ENCODE measurements around the gene PDLIM4.

Gene PDLIM4

DNA sequence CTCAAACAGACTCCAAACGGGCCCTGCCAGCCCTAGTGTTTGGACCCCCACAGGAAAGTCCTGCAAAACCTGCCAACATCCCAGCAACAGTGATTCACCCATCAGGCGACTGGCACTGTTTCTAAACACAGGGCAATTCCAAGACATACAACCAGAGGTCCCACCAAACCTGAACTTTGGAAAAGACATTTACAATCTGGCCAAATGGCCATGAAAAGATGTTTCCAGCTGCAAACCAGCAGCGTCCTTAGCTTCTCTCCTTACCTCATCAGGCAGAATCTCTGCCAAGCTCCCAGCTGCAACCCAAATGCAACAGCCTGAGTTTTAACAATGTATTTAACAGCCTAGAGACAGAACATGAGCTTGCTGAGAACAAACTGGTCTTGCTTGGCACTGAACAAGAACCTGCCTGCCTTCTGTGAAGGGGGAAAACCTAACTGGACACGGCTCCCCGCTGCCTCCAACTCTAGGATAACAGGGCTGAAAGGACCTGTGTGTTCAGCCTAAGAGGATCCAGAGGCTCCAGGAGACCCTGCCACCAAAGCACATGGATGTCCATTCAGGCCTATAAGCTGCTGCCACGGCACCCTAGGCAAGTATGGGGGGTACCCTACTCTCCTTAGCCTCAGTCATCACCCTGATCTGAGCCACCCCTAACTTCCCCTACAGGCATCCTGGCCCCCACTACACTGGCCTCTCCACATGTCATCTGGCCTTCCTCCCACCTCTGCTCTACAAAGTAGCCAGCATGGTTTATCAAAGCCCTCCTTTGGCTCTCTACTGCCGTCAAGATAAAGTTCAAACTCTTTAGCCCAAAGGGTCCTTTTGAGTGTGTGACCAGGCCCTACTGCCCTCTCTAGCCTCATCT, 35.5 kb upstream of the PDLIM4 start:
- no peak overlapping the region for H2AFZ ChIP-seq
- no peak overlapping the region for H3K4me2 ChIP-seq (ENCODE audit: low read length)
- no peak overlapping the region for H3K9ac ChIP-seq
- no peak overlapping the region for H3K4me3 ChIP-seq (ENCODE audit: low read depth, low read length)
- no peaks in the 10 kb centered on the region for H3K27me3 ChIP-seq (ENCODE audit: control insufficient read depth, insufficient read depth, low read length)
- peaks cover 5% of the 10 kb centered on the region for H3K79me2 ChIP-seq
- no peaks in the 10 kb centered on the region for H3K36me3 ChIP-seq (ENCODE audit: control insufficient read depth, insufficient read depth, low read length)
- TF ChIP-seq, protein P1, sequence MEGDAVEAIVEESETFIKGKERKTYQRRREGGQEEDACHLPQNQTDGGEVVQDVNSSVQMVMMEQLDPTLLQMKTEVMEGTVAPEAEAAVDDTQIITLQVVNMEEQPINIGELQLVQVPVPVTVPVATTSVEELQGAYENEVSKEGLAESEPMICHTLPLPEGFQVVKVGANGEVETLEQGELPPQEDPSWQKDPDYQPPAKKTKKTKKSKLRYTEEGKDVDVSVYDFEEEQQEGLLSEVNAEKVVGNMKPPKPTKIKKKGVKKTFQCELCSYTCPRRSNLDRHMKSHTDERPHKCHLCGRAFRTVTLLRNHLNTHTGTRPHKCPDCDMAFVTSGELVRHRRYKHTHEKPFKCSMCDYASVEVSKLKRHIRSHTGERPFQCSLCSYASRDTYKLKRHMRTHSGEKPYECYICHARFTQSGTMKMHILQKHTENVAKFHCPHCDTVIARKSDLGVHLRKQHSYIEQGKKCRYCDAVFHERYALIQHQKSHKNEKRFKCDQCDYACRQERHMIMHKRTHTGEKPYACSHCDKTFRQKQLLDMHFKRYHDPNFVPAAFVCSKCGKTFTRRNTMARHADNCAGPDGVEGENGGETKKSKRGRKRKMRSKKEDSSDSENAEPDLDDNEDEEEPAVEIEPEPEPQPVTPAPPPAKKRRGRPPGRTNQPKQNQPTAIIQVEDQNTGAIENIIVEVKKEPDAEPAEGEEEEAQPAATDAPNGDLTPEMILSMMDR (IDR thresholded peaks at IDR 0.05) = no peak
- no peak overlapping the region for H3K27ac ChIP-seq
- H3K9me3 ChIP-seq (ENCODE audit: control insufficient read depth, low read length) = no peaks in the 10 kb centered on the region
- H3K4me1 ChIP-seq = peaks cover 12% of the 10 kb centered on the region

DNA sequence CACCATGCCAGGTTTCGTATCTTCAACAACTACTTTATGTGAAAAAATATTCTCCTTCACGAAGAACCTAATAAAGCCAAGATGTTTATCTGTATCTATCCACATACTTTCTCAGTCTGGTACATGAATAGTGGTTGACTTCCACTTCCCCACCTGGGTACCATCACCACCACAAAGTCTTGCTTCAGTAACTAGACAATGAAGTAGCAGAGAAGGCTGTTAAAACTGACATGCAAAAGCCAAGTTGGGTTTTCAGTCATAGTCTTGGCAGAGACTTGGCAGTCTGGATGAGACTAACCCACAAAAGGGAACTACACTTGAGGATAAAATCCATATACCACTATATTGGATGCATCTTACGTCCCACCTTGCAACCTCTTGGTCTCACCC, 34.9 kb upstream of the PDLIM4 start:
- Histone ChIP-seq H3K4me2 (ENCODE audit: low read length) (no peak overlapping the region), H3K27ac (no peak overlapping the region), H3K9me3 (ENCODE audit: control insufficient read depth, low read length) (no peaks in the 10 kb centered on the region), H3K9ac (no peak overlapping the region), H3K4me3 (ENCODE audit: low read depth, low read length) (no peak overlapping the region), H3K79me2 (peaks cover 5% of the 10 kb centered on the region), H3K27me3 (ENCODE audit: control insufficient read depth, insufficient read depth, low read length) (no peaks in the 10 kb centered on the region), H2AFZ (no peak overlapping the region), H3K36me3 (ENCODE audit: control insufficient read depth, insufficient read depth, low read length) (no peaks in the 10 kb centered on the region), H3K4me1 (peaks cover 15% of the 10 kb centered on the region)
- TF ChIP-seq, protein P1 (IDR thresholded peaks at IDR 0.05) = no peak

DNA sequence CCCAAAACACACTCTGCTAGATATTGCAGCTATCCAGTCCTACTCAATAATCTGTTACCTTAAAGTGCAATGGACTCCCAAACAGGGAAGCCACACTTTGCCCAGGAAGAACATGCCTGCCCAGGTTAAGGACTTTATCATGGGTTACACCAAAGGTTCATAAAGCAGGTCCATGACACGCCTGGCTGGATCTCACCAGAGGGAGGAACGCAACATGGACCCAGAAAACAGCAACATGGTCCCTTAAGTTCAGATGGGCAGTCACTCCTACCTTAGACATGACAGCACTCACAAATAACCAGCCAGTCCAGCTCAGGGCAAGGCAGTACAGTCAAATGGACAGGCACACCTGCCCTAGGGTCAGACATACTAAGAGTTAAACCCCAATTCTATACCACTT, 33.6 kb upstream of the PDLIM4 start:
- H3K27me3 ChIP-seq (ENCODE audit: control insufficient read depth, insufficient read depth, low read length) = no peaks in the 10 kb centered on the region
- peaks cover 5% of the 10 kb centered on the region for H3K79me2 ChIP-seq
- H3K4me1 ChIP-seq = peaks cover 15% of the 10 kb centered on the region
- no peak overlapping the region for H3K27ac ChIP-seq
- H3K9me3 ChIP-seq (ENCODE audit: control insufficient read depth, low read length) = no peaks in the 10 kb centered on the region
- no peak overlapping the region for H3K4me2 ChIP-seq (ENCODE audit: low read length)
- no peak overlapping the region for H3K9ac ChIP-seq
- H3K4me3 ChIP-seq (ENCODE audit: low read depth, low read length) = no peak overlapping the region
- TF ChIP-seq, protein P1 (IDR thresholded peaks at IDR 0.05) = no peak
- no peaks in the 10 kb centered on the region for H3K36me3 ChIP-seq (ENCODE audit: control insufficient read depth, insufficient read depth, low read length)
- no peak overlapping the region for H2AFZ ChIP-seq

DNA sequence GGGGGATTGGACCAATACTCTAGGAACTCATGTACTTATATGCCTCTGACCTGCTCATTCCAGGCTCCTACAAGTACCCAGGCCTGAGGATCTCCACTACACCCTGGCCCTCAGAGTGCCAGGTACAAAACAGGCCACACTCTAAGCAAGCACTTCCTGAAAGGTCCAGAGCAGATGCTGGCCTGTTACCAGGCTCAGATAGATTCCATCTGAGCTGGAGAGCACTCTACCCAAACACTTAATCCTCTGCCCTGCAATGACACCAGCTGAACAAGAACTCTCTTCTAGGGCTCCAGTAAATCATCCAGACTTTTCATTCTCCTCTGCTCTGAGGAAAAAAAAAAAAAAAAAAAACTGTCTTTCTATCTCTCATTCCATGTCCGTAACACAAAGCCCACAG, 32.8 kb upstream of the PDLIM4 start:
- TF ChIP-seq, protein P1 (IDR thresholded peaks at IDR 0.05) = no peak
- H3K9ac ChIP-seq = no peak overlapping the region
- H2AFZ ChIP-seq = no peak overlapping the region
- H3K27ac ChIP-seq = no peak overlapping the region
- peaks cover 15% of the 10 kb centered on the region for H3K4me1 ChIP-seq
- H3K9me3 ChIP-seq (ENCODE audit: control insufficient read depth, low read length) = no peaks in the 10 kb centered on the region
- no peak overlapping the region for H3K4me3 ChIP-seq (ENCODE audit: low read depth, low read length)
- H3K27me3 ChIP-seq (ENCODE audit: control insufficient read depth, insufficient read depth, low read length) = no peaks in the 10 kb centered on the region
- H3K4me2 ChIP-seq (ENCODE audit: low read length) = no peak overlapping the region
- H3K36me3 ChIP-seq (ENCODE audit: control insufficient read depth, insufficient read depth, low read length) = no peaks in the 10 kb centered on the region
- peaks cover 5% of the 10 kb centered on the region for H3K79me2 ChIP-seq

Measured in parathyroid adenoma (tissue), 2 donors.